HG03039 (cell line): Measurements from ENCODE around the gene GNA12.

ENCODE experiments used
- ATAC-seq: cut with Tn5 transposase; IDR thresholded peaks from one replicate; pipeline ENCODE4 v1.9.1; 2021; ENCODE audit warnings: mild to moderate bottlenecking, moderate library complexity; ENCODE audit not compliant: unreplicated experiment

GNA12 gene

DNA sequence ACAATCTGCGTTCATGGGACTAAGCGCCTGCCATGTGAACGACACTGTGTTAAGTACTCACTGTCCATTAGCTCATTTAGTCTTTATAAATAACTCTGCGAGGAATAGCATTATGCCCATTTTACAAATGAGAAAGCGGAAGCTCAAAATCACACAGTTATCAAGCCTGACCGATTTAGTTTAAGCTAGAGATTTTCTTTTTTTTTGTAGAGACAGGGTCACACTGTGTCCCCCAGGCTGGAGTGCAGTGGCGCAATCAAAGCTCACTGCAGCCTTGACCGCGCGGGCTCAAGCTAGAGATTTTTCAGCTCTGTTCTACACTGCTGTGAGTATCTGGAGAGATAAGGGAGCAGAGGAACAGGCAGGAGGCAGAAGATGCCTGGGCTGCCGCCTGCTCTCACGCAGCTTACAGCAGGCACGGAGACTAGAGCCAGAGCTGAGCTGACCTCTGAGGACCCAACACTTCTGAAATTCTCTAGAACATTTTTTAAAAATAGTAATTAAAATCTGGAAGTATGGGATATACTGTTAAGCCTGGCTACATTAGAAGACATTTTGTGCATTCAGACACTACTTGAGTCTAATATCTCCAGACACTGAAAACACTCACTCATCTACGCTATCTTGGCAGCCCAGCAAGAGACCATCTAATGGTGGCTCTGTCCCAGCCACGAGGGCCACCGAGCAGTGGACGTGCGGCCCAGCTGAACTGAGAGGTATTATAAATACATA, 38.7 kb downstream of the GNA12 start:
- ATAC-seq: no peak

DNA sequence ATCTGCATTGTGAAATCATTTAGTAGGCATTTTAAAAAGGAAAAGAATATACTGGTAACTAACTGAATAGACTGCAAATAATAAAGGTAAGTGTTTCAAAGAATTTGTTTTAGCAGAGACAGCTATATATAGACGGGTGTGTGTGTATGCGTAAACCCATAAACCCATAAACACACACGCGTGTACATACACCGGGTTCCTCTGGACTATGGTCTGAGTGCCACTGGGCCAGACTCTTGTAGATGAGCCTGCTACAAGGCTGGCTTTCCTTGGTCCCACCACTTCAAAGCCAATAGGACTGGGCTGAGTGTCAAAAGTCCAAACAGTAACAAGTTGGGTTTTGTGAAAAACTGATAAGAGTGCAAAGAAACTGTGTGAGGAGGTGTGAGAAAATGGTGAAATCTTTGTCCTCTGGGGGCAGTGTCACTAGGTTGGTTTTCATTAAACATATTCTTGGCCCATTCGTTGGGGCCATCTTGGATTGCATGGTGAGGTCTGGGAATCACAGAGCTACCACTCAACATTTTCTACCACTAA, 39.8 kb downstream of the GNA12 start:
- ATAC-seq: no peak

DNA sequence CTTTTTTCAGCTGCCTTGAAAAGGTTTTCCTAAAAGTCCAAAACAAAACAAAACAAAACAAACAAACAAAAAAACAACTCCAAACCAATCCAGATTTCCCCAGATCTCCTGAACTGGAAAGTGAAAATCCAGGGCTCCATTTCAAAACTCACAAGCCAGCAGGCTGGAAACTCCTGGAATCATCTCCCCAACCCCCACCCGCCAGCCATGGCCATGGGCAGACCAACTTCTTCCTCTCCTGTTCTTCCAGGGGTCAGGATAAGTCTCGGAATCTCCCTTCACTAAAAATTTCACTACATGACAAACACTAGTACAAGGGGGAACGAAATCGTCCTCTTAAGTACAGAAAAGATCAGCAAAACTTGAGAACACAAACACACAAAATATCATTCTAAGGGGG, 40.4 kb downstream of the GNA12 start:
- no peak for ATAC-seq

DNA sequence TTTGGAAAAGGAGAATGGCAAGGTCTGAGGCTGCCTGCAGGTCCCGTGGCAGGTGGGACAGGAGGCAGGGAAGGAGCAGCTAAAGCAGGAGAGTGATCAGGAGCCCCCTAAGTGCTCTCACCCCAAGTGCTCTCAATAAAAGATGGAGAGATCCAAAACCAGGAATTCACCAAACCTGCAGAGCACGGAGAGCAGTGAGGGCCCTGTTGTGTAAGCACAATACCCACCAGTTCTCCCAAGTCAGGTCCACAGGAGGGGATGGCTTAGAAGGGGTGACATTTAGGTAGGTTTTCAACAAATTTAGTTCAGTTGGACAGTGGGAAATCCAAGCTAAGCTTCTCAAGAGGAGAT, 40.8 kb downstream of the GNA12 start:
- ATAC-seq: no peak

DNA sequence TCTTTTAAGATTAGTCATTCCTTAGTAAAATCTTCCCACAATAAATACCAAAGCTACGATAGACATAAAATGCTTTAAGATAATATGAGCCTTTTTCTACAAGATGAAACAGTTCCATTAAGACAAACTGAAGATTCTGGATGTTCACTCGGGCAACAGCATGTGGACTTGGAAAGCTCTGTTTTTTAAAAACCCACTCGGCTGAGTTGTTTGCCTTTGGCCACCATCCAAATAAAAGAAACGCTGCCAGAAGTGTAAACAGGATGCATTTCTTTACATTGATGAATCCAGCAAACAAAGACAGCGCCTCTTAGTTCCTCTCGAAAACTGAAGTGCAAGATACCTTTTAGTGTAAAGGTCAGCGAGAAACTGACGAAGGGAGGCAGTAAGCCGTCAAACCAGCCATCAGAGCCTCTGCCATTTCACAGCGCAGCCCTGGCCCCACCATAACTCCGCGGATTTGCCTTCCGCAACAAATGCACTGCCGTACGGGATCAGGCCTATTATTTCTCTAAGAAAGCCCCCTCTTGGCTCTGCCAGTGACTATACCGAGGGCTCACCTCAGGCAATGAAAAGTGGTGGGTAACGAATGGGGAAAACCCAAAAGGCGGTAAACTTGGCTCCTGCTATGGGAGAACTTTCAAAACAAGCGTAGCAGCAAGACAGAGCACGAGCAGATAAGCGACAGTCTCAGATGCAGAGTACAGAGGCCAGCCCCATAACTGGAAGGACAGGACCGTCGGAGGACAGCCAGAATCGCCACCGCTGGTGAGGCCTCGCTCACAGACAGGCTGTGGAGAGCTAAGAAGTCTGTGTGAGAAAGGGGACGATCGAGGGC, 41.4 kb downstream of the GNA12 start:
- no peak for ATAC-seq

DNA sequence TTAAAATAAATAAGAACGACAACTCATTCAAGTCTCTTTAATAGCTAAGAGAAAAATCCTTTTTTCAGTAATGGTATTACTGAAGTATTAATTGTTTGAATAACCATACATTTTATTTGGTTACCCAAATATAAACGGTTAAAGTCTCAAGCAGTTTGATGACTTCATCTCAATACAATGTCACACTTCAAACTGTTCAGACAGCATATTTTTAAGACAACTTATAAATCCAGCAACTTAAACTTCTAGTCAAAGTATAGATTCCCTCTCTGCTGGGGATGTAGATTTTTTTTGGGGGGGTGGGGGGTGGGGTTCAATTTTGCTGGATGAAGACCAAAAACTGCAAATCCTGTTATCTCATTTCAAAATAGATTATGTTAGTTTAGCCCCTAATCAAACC, 42.0 kb downstream of the GNA12 start:
- no peak for ATAC-seq

DNA sequence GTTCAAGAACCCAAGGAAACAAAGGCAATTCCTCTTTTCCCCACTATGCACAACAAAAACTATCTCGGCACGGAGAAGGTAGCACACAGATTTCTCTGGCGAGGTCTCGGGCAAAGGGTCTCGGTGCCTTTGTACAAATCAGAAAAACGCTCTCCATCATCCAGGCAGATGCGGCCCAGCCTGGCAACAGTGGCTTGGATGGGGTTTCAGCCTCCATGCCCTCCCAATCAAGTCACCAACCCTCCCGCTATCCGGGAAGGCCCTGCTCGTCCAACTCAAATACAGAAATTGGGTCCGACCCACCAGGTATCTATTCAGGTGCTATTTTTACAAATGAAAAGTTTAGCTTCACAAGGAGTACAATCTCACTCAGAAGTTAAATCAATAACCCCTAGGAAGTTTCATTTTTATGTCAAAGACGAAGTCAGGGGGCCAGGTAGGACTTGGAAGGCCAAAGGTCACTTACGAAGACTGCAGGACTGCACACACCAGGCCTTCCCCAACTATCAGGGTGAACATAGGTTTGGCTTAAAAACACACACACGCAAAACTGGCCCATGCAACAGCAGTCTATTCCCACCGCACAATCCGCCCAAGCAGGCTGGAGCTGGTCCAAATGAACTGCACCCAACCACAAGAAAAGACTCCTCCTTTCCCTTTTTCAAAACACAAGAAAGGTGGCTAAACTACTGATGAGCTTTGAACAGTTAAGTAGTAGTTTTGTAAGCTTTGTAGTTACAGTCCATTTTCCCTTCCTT, 43.0 kb downstream of the GNA12 start:
- ATAC-seq: no peak

DNA sequence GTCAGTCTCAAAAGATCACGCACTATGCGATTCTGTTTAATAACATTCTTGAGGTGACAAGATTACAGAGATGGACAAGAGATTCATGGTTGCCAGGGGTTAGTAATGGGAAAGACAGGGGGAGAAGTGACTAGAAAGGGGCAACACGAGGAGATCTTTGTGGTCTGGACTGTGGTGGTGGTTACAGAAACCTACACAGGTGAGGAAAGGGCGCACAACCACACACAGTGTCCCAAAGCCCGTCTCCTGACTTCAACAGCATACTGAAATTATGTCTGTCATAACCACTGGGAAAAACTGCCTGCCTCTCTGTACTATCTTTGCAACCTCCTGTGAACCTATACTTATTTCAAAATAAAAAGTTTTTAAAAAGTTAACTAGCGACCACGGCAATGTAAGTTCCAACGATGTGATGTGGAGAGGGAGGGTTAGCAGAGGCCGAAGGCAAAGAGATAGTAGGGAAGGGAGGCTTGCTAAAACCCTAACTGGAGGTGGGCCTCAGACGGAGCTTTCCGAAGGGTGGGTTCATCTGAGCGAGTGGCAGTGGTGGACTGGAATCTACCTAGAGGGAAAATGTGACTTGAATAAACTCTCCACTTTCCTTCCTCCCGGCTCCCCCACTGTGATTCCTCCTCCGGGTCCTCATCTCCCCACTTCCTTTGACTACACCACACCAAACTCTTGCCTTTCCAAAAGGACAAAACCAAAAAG, 43.7 kb downstream of the GNA12 start:
- no peak for ATAC-seq

DNA sequence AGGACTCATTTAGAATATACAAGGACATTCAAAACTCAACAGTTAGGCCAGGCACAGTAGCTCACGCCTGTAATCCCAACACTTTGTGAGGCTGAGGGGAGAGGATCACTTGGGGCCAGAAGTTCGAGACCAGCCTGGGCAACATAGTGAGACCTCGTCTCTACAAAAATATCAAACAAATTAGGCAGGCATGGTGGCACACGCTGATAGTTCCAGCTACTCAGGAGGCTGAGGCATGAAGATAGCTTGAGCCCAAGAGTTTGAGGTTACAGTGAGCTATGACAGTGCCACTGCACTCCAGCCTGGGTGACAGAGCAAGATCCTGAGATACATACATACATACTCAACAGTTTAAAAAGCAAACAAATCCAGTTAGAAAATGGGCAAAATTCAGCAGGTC, 44.9 kb downstream of the GNA12 start:
- ATAC-seq: no peak

DNA sequence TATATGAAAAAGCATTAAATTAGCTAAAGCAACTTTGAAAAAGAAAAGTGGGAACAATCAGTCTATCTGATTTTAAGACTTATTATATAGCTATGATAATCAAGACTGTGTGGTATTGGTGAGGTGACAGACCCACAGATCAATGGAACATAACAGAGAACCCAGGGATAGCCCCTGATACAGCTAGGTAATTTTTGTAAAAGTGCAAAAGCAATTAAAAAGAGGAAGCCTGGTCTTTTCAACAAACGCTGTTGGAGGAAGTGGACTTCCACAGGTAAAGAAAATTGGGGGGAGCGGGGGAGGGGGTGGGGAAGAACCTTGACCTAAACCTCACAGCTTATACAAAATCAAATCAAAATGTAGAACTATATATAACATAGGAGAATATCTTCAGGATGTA, 45.4 kb downstream of the GNA12 start:
- ATAC-seq: no peak

DNA sequence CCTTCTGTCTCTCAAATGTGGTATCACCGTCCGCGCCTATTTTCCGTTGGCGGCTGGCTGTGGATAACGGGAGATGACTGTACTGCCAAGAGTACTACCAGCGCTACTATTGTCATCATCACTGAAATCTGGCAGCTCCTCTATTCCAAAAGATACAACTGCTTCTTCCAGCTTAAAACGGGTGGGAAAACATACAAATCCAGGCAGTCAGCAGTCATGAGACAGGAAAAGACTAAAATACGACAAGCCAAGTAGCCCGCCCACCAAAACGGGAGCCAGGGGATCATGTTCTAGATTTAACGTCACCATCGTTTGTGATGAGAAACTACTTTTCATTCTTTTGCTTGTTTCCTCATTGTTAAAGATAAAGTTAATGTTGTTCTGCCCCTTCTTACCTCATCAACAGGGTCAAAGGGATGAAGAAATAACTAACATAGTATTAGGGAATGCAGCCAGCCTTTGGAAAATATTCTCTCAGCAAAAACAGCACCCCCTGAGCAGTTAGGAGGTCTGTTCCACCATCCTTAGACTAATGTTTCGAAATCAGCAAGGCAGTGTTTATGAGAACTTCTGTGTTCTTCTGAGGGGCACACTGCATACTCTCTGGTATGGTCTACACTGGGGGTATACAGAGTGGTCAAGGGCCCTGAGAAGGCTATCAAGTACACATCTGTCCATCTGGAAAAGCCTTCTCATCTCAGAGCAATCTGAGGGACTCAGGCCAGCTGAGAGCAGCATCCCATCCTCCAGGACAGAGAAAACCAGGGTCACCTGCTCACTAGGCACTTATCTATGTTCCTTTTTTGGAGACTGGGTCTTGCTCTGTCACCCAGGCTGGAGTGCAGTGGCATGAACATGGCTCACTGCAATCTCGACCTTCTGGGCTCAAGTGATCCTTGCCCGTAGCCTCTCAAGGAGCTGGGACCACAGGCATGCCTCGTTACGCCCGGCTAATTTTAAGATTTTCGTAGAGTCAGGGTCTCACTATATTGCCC, 47.5 kb downstream of the GNA12 start:
- ATAC-seq: no peak

DNA sequence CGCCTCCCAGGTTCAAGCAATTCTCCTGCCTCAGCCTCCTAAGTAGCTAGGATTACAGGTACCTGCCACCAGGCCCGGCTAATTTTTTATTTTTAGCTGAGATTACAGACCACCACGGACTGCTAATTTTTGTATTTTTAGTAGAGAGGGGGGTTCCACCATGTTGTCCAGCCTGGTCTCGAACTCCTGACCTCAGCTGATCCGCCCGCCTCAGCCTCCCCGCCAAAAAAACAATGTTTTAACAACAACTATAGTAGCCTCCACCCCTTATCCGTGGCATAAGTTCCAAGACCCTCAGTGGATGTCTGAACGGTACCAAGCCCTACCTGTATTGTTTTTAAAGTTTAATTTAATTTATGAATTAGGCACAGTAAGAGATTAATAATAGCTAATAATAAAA, 48.2 kb downstream of the GNA12 start:
- ATAC-seq: no peak

DNA sequence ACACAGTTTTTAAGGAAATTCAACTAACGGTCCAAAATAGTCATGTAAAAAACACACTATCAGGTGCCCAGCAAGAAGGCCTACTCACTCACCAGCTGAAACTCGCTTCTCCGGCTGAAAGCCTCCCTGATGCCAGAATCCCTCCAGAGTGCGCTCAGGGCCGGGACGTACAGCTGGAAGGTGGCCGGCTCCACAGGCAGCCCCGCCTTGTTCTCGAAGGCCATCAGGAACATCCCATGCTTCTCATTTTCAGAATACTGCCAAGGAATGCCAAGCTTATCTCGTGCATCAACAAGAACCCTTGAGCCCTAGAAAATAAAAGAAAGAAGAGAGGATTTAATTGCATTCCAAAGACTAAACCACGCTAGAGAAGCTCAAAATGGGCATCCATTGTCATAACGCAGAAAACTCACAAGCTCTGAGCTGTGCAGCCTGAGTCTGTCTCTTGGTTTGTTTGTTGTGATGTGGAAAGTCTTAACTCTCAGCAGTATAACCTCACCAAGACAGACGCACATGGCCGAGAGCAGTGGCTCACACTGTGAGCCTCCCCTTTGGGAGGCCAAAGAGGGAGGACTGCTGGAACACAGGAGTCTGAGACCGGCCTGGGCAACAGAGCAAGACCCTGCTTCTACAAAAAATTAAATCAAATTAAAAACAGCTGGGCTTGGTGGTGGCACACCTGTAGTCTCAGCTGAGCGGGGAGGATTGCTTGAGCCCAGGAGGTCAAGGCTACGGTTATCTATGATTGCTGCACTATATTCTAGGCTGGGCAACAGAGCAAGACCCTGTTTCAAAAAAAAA, 49.1 kb downstream of the GNA12 start:
- no peak for ATAC-seq

DNA sequence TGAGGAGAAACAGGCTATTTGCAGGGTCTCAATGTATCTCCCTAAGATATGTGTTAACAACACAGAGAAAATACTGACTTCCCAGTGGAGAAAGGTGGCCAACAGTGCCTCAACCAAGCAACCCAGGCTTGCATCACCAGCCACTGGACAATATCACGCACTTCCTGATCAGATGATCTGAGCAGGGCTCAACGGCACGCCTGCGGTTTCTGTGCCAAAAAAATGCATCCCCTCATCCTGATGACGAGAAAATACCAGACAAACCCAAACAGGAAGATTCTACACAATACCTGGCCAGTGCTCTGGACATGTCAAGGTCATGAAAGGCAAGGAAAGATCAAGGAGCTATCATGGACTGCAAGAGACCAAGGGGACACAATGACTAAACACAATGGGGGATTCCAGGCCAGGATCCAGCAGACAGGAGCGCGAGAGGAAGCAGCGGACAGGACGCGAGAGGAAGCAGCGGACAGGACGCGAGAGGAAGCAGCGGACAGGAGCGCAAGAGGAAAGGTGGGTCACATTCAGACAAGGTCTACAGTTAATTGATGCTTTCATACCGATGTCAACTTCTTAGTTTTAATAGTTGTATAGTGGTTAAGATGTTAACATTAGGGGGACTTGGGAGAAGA, 51.1 kb downstream of the GNA12 start:
- ATAC-seq: no peak

DNA sequence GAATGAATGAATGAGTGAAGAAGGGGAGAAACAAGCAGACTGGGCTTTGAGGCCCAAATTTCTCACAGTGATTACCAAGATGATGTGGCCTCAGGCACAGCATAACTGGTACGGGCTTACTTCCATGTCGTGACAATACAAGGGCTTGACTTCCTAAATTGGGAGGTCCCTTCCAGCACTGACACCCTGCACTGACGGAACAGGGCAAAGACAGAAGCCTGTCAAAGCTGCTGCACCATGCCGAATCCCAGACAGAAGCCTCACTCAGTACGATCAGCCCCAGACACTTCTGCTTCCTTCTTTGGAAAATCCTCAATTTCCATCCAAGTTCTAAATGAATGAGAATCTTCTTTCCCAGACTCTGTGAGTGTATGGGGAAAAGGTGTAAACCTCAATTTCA, 51.9 kb downstream of the GNA12 start:
- ATAC-seq: no peak

DNA sequence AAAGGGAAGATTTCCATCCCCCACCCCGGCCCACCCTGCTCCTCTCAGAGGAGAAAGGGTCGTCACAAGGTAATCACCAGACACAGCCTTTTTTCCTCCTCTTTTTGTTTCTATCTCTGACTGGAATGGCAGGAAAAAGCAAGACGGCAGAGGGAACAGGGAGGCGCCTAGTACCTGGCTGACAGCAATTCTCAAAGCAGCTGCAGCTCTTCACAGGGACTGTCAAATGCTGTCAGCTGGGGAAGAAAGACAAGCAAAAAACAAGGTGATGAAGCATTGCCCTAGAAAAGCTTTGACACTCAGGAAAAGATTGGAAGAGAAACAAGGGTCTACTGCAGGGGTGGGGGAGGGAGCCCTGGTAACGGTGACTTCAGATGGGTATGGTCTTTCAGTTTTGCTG, 52.7 kb downstream of the GNA12 start:
- ATAC-seq: no peak

DNA sequence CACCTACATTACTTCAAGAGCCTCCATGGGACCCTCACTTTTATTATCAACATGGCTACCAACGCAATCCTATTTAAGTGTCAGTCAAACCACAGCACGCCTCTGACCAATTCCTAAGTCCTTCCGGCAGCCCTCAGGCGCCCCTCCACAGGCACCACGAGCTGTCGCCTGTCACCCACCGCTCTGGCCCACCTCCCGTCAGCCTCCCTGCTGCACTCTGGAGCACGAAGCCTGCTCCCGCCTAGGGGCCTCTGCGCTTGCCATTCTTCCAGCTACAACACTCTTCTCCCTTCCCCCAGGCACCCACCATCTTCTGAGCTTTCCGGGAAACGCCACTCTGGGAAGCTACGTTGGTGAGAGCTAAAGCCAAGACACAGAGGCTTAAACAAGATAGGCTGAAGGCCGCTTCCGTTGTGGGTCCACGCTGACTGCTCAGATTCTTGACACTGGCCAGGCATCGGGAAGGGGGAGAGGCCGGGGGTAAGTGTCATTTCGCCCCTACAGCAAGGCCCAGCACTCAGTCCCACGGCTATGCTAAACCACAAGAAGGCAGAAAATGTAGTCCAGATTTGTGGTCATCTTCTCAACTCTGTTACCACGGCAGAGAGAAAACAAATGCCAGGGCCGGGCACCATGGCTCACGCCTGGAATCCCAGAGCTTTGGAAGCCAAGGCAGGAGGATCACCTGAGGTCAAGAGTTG, 56.7 kb downstream of the GNA12 start:
- no peak for ATAC-seq

DNA sequence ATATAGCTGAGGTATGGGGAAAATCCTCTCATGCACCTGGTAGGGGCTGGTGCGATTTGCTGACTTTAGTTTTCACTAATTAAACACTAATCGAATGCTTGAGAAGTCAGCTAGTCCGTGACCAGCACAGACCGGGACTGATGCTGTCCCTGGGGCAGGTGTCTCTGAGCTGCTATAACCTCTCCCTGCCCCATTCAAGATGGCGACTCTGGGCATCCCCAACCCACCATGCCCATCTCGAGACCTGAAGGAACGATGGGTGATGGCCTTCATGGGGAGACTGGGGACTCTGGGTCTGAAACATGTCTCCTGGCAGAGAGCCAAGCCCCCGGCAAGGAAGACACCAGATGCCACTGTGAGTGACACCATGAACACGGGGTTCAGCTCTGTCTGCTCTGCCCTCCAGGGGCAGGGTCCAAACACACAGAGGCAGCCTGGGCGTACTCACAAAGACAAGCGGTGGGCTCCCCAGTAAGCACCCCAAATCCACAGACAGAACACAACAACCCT, 57.4 kb downstream of the GNA12 start:
- ATAC-seq: no peak
